Measurements from ENCODE around the gene SFN. TPM values are rescaled to one million over a fixed set of nuclear protein-coding genes. Genes with fewer than 3 reads are reported as not detected.
"Not testable (repeated sequence)": the region's sequence is repeated elsewhere in the genome, so short reads cannot be mapped to it uniquely, and the experiment has no call there.

SFN gene
- total RNA-seq, 1 experiment from 2014 or later, result 74.5 TPM

- BruUV-seq (replicated peaks), result no TSS peak
- DNase-seq, result no peak
- CTCF ChIA-PET, result interaction anchor here (0.7 to 0.9 kb wide), 2 partner anchors 30 to 36 kb away, joined by 3 read pairs; no protein-coding TSS in a partner anchor
- H3K9me3 Mint-ChIP-seq (ENCODE audit: low read depth, unreplicated experiment), result no peaks in the 10 kb centered on the region
- H3K4me3 Mint-ChIP-seq (ENCODE audit: low read depth, unreplicated experiment), result no peak overlapping the region
- intact Hi-C loops (cut with micrococcal nuclease; ENCODE audit: unreplicated experiment), result no loop called here
- no peaks in the 10 kb centered on the region for H3K27me3 Mint-ChIP-seq (ENCODE audit: unreplicated experiment)
- no peak for TF ChIP-seq CTCF (IDR thresholded peaks at IDR 0.05; ENCODE audit: unreplicated experiment)
- H3K36me3 Mint-ChIP-seq (ENCODE audit: insufficient read depth, unreplicated experiment), result peaks cover 24% of the 10 kb centered on the region
- peaks cover 31% of the 10 kb centered on the region for H3K4me1 Mint-ChIP-seq (ENCODE audit: low read depth, unreplicated experiment)
- H3K27ac Mint-ChIP-seq (ENCODE audit: unreplicated experiment), result no peak overlapping the region
Measured at GRCh38 chr1:26831546-26832248, 31.3 kb upstream of the SFN start.

GRCh38 chr1:26832249-26832960 lies 30.5 kb upstream of the SFN start:
- Mint-ChIP-seq H3K27ac (ENCODE audit: unreplicated experiment) (no peak overlapping the region), H3K9me3 (ENCODE audit: low read depth, unreplicated experiment) (no peaks in the 10 kb centered on the region), H3K4me1 (ENCODE audit: low read depth, unreplicated experiment) (peaks cover 28% of the 10 kb centered on the region), H3K27me3 (ENCODE audit: unreplicated experiment) (no peaks in the 10 kb centered on the region), H3K4me3 (ENCODE audit: low read depth, unreplicated experiment) (no peak overlapping the region), H3K36me3 (ENCODE audit: insufficient read depth, unreplicated experiment) (peaks cover 18% of the 10 kb centered on the region)
- TF ChIP-seq CTCF (IDR thresholded peaks at IDR 0.05; ENCODE audit: unreplicated experiment), result no peak
- DNase-seq, result no peak
- CTCF ChIA-PET, result no interaction called here
- intact Hi-C loops (cut with micrococcal nuclease; ENCODE audit: unreplicated experiment), result no loop called here
- no TSS peak for BruUV-seq (replicated peaks)

- no peak for DNase-seq
- BruUV-seq (replicated peaks), result no TSS peak
- peaks cover 14% of the 10 kb centered on the region for H3K36me3 Mint-ChIP-seq (ENCODE audit: insufficient read depth, unreplicated experiment)
- no peaks in the 10 kb centered on the region for H3K9me3 Mint-ChIP-seq (ENCODE audit: low read depth, unreplicated experiment)
- no peak overlapping the region for H3K4me3 Mint-ChIP-seq (ENCODE audit: low read depth, unreplicated experiment)
- intact Hi-C loops (cut with micrococcal nuclease; ENCODE audit: unreplicated experiment), result no loop called here
- no peak for TF ChIP-seq CTCF (IDR thresholded peaks at IDR 0.05; ENCODE audit: unreplicated experiment)
- no peaks in the 10 kb centered on the region for H3K27me3 Mint-ChIP-seq (ENCODE audit: unreplicated experiment)
- CTCF ChIA-PET, result no interaction called here
- H3K4me1 Mint-ChIP-seq (ENCODE audit: low read depth, unreplicated experiment), result peaks cover 19% of the 10 kb centered on the region
- H3K27ac Mint-ChIP-seq (ENCODE audit: unreplicated experiment), result no peak overlapping the region
Measured at GRCh38 chr1:26833432-26834405, 29.2 kb upstream of the SFN start.

- intact Hi-C loops (cut with micrococcal nuclease; ENCODE audit: unreplicated experiment), result not testable (repeated sequence)
Measured at GRCh38 chr1:26837665-26838064, 25.3 kb upstream of the SFN start.

More at GRCh38 chr1:26837665-26838064, 25.3 kb upstream of the SFN start:
- H3K4me1 Mint-ChIP-seq (ENCODE audit: low read depth, unreplicated experiment); DNase-seq; H3K27me3 Mint-ChIP-seq (ENCODE audit: unreplicated experiment); H3K9me3 Mint-ChIP-seq (ENCODE audit: low read depth, unreplicated experiment); CTCF ChIA-PET; H3K4me3 Mint-ChIP-seq (ENCODE audit: low read depth, unreplicated experiment); BruUV-seq (replicated peaks): not testable (repeated sequence)
- Mint-ChIP-seq H3K36me3 (ENCODE audit: insufficient read depth, unreplicated experiment) (peaks cover 14% of the 10 kb centered on the region), H3K27ac (ENCODE audit: unreplicated experiment) (peak overlapping the region; percentile 54)
